CD14-positive monocyte (primary cell): Measurements from ENCODE around the gene APOBEC3B. TPM values are rescaled to one million over a fixed set of nuclear protein-coding genes. Genes with fewer than 3 reads are reported as not detected.
A peak's percentile ranks its signal among the peaks of the same experiment; 100 is the strongest.

Source experiments
- DNase-seq, 3 donors: peaks; one replicate each; pipeline ENCODE4 v3.0.0-alpha.2; 2011 to 2022
- H2AFZ ChIP-seq: 2 replicates; pipeline ENCODE4 v1.6.0; 2012; ENCODE audit warnings: mild to moderate bottlenecking, low read depth, low read length, inconsistent platforms; ENCODE audit not compliant: insufficient read depth, poor library complexity, severe bottlenecking
- H3K27ac ChIP-seq, 2 donors: 1 replicate in 1 of 2; 2 replicates in 1 of 2; pipeline ENCODE4 v1.5.1; 2012 to 2013; ENCODE audit warnings: low read length in 2 of 2, control low read depth in 1 of 2, inconsistent platforms in 1 of 2, low read depth in 1 of 2, mild to moderate bottlenecking in 1 of 2
- H3K27me3 ChIP-seq, 2 donors: one replicate each; pipeline versions ENCODE4 v1.6.0 to v1.6.1; 2011 to 2013; ENCODE audit warnings: low read length in 2 of 2; ENCODE audit not compliant: control insufficient read depth in 2 of 2, insufficient read depth in 2 of 2
- H3K36me3 ChIP-seq, 2 donors: replicated peaks in 1 of 2; 1 replicate in 1 of 2; 2 replicates in 1 of 2; pipeline versions ENCODE4 v1.5.1 to v1.6.1; 2012 to 2013; ENCODE audit warnings: low read length in 2 of 2, control low read depth in 1 of 2, inconsistent platforms in 1 of 2, mild to moderate bottlenecking in 1 of 2; ENCODE audit not compliant: insufficient read depth in 2 of 2, control insufficient read depth in 1 of 2
- H3K4me1 ChIP-seq, 2 donors: 1 replicate in 1 of 2; 2 replicates in 1 of 2; pipeline versions ENCODE4 v1.5.1 to v1.6.1; 2012 to 2013; ENCODE audit warnings: low read length in 2 of 2, control low read depth in 1 of 2, inconsistent platforms in 1 of 2, mild to moderate bottlenecking in 1 of 2, moderate library complexity in 1 of 2; ENCODE audit not compliant: insufficient read depth in 2 of 2, control insufficient read depth in 1 of 2
- H3K4me2 ChIP-seq: replicated peaks from 2 replicates; pipeline ENCODE3; 2012; ENCODE audit warnings: low read length, moderate library complexity, mild to moderate bottlenecking; ENCODE audit not compliant: poor library complexity, severe bottlenecking; ENCODE audit errors: extremely low read depth
- H3K4me3 ChIP-seq, 3 experiments: fragments of 200-600 bp in 1 of 3; sonication (generic) in 1 of 3; replicated peaks in 1 of 3; 1 replicate in 2 of 3; 2 replicates in 1 of 3; pipeline ENCODE4 v1.5.1; 2011 to 2013; ENCODE audit warnings: low read length in 3 of 3, mild to moderate bottlenecking in 3 of 3, control low read depth in 2 of 3, low read depth in 2 of 3, inconsistent platforms in 1 of 3, moderate library complexity in 1 of 3
- H3K79me2 ChIP-seq: 2 replicates; pipeline ENCODE4 v1.6.0; 2012; ENCODE audit warnings: mild to moderate bottlenecking, control low read depth, inconsistent platforms, low read length, moderate library complexity; ENCODE audit not compliant: insufficient read depth
- H3K9ac ChIP-seq: 2 replicates; pipeline ENCODE4 v1.6.0; 2017; ENCODE audit warnings: low read length, mild to moderate bottlenecking; ENCODE audit not compliant: insufficient read depth, poor library complexity, severe bottlenecking
- H3K9me3 ChIP-seq, 2 donors: replicated peaks in 1 of 2; 1 replicate in 1 of 2; 2 replicates in 1 of 2; pipeline versions ENCODE4 v1.5.1 to v1.6.1; 2012 to 2013; ENCODE audit warnings: low read length in 2 of 2, control low read depth in 1 of 2; ENCODE audit not compliant: control insufficient read depth in 1 of 2, insufficient read depth in 1 of 2
- H4K20me1 ChIP-seq: 2 replicates; pipeline ENCODE4 v1.6.0; 2012; ENCODE audit warnings: mild to moderate bottlenecking, low read length, control low read depth, moderate library complexity; ENCODE audit not compliant: insufficient read depth
- H3K27ac Mint-ChIP-seq, 7 donors: one replicate each; pipeline ENCODE4 v1.8.0; 2020; ENCODE audit warnings: mild to moderate bottlenecking in 7 of 7, mixed read lengths in 7 of 7, moderate library complexity in 6 of 7, inconsistent platforms in 2 of 7
- H3K27me3 Mint-ChIP-seq, 3 donors: one replicate each; pipeline ENCODE4 v1.8.0; 2021 to 2022; ENCODE audit warnings: low read depth in 3 of 3, mild to moderate bottlenecking in 3 of 3, mixed read lengths in 3 of 3, moderate library complexity in 3 of 3, inconsistent platforms in 1 of 3
- H3K36me3 Mint-ChIP-seq, 2 donors: one replicate each; pipeline ENCODE4 v1.8.0; 2020; ENCODE audit warnings: mixed read lengths in 2 of 2, inconsistent platforms in 1 of 2, mild to moderate bottlenecking in 1 of 2
- H3K4me1 Mint-ChIP-seq: one replicate; pipeline ENCODE4 v1.8.0; 2020; ENCODE audit warnings: mild to moderate bottlenecking, mixed read lengths
- H3K4me3 Mint-ChIP-seq, 2 donors: one replicate each; pipeline ENCODE4 v1.8.0; 2020; ENCODE audit warnings: mild to moderate bottlenecking in 2 of 2, mixed read lengths in 2 of 2, moderate library complexity in 1 of 2
- H3K9me3 Mint-ChIP-seq, 7 donors: one replicate each; pipeline ENCODE4 v1.8.0; 2020 to 2022; ENCODE audit warnings: mixed read lengths in 7 of 7, mild to moderate bottlenecking in 6 of 7, moderate library complexity in 6 of 7, inconsistent platforms in 2 of 7
- CTCF ChIP-seq: fragments of 200-600 bp; IDR thresholded peaks from one replicate; pipeline ENCODE4 v1.8.0; 2022; ENCODE audit warnings: antibody characterized with exemption, mild to moderate bottlenecking
- WGBS: methylation state at CpG from one replicate; pipeline ENCODE4 v1.1.5; 2013; ENCODE audit warnings: missing lambda C conversion rate; ENCODE audit not compliant: insufficient coverage; 5-methylcytosine and 5-hydroxymethylcytosine counted together
- intact Hi-C, 2 donors: fragments of 100-400 bp; cut with micrococcal nuclease; formaldehyde crosslinking; loops; one replicate each; pipeline versions ENCODE4 v1.15.0 to v1.15.1; 2023
- polyA plus RNA-seq, 3 donors: library from polyadenylated mRNA; depleted of rRNA in 1 of 3; unstranded in 2 of 3; stranded (reverse) in 1 of 3; fragments of 300-500 nt in 2 of 3; fragments of >200 nt in 1 of 3; fragmentation: Illumina TruSeq in 2 of 3; gene quantifications; 1 replicate in 2 of 3; 2 replicates in 1 of 3; pipeline ENCODE4 v1.2.3, GENCODE V29; 2012 to 2021

Gene APOBEC3B
- polyA plus RNA-seq, 3 donors: 0.40 to 48.2 (median 12.6) TPM

GRCh38 chr22:38938221-38938620 lies 43.9 kb upstream of the APOBEC3B start:
- H3K4me2 ChIP-seq: no peak overlapping the region
- H3K27me3 Mint-ChIP-seq: peaks cover 16 to 39% (median 31%) of the 10 kb centered on the region in 3 donors
- H3K36me3 Mint-ChIP-seq: no peaks in the 10 kb centered on the region

DNA sequence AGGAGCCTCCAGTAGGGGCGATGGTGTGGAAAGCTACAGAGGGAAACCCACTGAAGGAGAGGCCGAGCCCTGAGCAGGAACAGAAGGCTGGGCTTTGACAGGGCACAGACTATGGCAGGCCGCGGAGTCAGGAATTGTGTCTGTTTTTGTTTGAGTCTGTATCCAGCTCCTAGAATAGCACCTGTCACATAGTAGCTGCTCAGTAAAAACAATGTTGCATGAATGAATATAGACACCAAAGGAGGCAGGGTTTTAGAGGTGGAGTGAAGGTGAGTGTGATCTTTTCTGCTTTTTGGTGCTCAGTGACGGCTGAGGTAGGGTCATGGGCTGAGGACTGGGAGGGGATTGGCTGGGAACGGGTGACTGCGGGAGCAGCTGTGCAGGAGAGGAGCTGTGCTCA lies 43.2 kb upstream of the APOBEC3B start:
- H3K27me3 Mint-ChIP-seq: peaks cover 14 to 36% (median 26%) of the 10 kb centered on the region in 3 donors
- intact Hi-C loops: loop anchor here in 1 of 2 donors (5.0 kb wide), 1 partner anchor 33 kb away; no protein-coding TSS in a partner anchor
- no peak for DNase-seq
- H3K4me2 ChIP-seq: no peak overlapping the region
- no peaks in the 10 kb centered on the region for H3K79me2 ChIP-seq
- no peak for TF ChIP-seq CTCF
- peak overlapping the region in 2 of 7 donors; percentile 12 to 49 for H3K27ac Mint-ChIP-seq
- H3K4me3 ChIP-seq: no peak overlapping the region
- peak overlapping the region in 1 of 2 donors; percentile 48 for H3K4me3 Mint-ChIP-seq
- peaks cover 0 to 2% (median 0%) of the 10 kb centered on the region in 7 donors for H3K9me3 Mint-ChIP-seq
- WGBS: 92% methylated on average over 5 of the region's 7 CpGs
- no peak overlapping the region for H3K9ac ChIP-seq
- no peak overlapping the region for H2AFZ ChIP-seq
- no peaks in the 10 kb centered on the region for H3K9me3 ChIP-seq
- H3K36me3 Mint-ChIP-seq: no peaks in the 10 kb centered on the region
- H4K20me1 ChIP-seq: no peaks in the 10 kb centered on the region
- peaks cover 42 to 48% of the 10 kb centered on the region in 2 donors for H3K4me1 ChIP-seq
- H3K27me3 ChIP-seq: peaks cover 0 to 3% of the 10 kb centered on the region in 2 donors
- H3K4me1 Mint-ChIP-seq: peaks cover 48% of the 10 kb centered on the region
- H3K27ac ChIP-seq: no peak overlapping the region
- H3K36me3 ChIP-seq: no peaks in the 10 kb centered on the region

More at GRCh38 chr22:38938221-38938620, 43.9 kb upstream of the APOBEC3B start:
- Histone ChIP-seq H3K27me3 (peaks cover 0 to 6% of the 10 kb centered on the region in 2 donors), H3K4me1 (peaks cover 35 to 41% of the 10 kb centered on the region in 2 donors), H3K79me2 (no peaks in the 10 kb centered on the region), H3K4me3 (no peak overlapping the region), H3K27ac (no peak overlapping the region), H2AFZ (no peak overlapping the region), H3K36me3 (no peaks in the 10 kb centered on the region), H3K9ac (no peak overlapping the region), H3K9me3 (no peaks in the 10 kb centered on the region), H4K20me1 (no peaks in the 10 kb centered on the region)
- TF ChIP-seq CTCF: no peak
- H3K9me3 Mint-ChIP-seq: peaks cover 0 to 2% (median 0%) of the 10 kb centered on the region in 7 donors
- peak overlapping the region in 1 of 7 donors; percentile 31 for H3K27ac Mint-ChIP-seq
- WGBS: 96% methylated on average over 9 of the region's 11 CpGs
- DNase-seq: no peak
- peak overlapping the region in 1 of 2 donors; percentile 19 for H3K4me3 Mint-ChIP-seq
- intact Hi-C loops: loop anchor here in 1 of 2 donors (5.0 kb wide), 1 partner anchor 34 kb away; no protein-coding TSS in a partner anchor
- peaks cover 41% of the 10 kb centered on the region for H3K4me1 Mint-ChIP-seq
